ENCODE measurements around the gene ATP10B.

Gene ATP10B

DNA sequence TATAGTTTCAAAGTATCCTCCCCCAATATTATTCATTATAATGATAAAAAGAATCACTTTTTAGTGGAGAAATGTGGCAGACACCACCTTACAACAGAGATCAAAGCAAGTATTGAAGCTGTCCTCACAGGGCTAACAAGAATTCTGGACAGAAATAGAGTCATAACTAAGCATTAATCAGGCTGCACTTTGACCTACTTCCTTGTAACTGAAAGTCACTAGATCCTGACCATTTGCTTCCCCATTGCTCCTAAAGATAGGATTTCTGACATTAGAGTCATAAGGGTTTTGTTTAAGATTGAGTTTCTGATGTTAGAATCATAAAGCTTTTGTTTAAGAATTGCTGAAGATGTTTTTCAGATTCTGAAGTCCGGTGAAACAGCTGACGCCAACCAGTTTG is 159.7 kb downstream of the ATP10B start:
- DNase-seq (ENCODE audit: low read depth in 2 of 2): no peak

DNA sequence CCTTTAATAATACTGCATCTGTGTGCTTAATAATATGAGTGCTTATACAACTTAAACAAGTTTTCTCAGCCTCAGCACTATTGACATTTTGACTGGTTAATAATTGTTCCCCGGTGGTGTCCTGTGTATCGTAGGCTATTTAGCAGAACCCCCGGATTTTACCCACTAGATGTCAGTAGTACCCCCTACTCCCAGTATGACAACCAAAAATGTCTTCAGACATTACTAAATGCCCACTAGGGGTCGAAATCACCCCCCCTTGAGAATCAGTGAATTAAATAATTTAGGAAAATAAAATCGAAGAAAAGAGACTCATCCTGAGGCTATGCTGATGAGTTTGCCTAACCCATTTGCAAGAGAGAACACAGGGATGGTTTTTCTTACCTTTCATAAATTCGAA is 166.3 kb downstream of the ATP10B start:
- no peak for DNase-seq (ENCODE audit: low read depth in 2 of 2)

DNA sequence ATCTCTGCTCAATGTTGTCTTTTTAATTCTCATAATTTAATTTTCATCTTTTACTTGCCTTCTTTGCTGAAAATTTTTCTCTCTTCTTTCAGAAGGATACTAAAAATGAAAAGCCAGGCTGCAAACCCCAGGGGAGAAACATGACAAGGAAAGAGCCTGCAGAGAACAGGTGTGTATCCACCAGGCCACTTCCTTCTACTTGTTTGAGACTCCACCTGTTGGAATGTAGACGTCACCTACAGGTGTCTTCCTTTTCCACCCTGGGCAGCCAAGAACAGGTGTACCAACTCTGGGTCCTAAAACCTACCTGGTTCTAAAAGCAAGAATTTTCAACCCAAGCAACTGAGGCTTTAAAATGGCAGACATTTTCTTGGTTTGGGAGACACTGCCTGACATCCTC is 166.8 kb downstream of the ATP10B start:
- DNase-seq (ENCODE audit: low read depth in 2 of 2): no peak

DNA sequence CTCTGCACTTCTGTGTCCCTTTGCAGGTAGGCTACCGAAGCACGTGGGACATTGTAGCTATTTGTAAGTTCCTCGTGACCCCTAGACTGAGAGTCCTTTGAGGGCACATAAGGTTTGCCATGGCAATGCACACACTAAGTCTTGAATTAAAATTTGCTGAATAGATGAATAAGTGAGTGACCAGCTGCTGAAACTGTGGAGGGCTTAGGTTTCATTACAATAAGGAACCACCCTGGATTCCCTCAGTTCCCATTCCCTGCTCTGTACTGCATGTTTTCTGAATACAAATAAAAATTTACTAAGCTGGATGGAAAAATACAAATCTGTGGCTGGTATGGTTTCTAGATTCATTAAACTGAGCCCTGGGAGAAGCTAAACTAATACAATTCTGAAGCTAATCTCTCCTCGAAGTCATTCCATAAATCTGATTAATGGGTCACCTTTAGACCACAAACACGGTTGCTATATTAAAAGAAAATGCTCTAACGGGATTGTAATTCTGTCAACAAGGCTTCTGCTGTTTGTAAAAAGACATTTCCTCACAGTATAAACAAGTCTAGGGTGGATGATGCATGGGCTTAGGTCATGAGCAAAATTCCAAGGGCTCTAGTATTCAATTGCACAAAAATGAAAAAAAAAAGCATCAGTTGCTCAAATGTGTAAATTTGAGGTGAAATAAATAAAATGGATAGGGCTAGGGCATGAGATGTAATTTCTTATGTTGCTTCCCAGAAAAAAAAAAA is 172.3 kb downstream of the ATP10B start:
- no peak for DNase-seq (ENCODE audit: low read depth in 2 of 2)

DNA sequence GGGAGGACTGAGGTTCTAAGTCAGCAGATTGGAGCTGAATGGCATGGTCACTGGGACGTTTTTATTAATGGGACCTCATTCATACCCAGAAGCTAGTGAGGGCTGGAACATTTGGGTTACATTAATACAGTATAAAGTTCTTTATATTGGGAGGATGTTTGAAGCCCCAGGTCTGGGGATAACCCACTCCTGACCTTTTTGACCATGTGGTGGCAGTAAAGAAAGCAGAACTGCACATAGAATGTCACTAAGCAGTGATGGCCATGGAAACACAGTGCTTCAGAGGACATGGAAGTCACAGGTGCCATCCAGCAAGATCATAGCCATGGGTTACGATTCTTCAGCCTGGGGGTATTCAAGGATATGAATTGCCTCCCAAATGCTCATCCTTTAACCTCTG is 176.0 kb downstream of the ATP10B start:
- DNase-seq (ENCODE audit: low read depth in 2 of 2): no peak

DNA sequence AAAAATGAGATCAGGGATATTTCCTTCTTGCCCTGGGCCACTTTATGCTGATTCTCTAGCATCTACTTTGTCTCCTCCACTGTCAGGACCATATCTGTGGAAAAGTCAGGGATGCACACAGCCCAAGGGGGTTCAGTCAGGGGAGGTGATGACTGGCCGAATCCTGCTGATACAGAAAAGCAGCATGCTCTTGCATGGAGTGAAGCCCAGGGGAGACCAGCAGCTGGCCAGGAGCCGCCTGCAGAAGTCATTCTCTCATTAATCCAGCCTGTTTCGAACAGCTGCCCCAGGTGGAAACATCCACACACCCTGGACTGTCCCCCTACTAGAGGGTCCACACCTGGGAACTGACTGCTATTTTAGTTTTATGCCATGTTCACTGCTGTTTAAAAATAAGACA is 177.1 kb downstream of the ATP10B start:
- no peak for DNase-seq (ENCODE audit: low read depth in 2 of 2)

DNA sequence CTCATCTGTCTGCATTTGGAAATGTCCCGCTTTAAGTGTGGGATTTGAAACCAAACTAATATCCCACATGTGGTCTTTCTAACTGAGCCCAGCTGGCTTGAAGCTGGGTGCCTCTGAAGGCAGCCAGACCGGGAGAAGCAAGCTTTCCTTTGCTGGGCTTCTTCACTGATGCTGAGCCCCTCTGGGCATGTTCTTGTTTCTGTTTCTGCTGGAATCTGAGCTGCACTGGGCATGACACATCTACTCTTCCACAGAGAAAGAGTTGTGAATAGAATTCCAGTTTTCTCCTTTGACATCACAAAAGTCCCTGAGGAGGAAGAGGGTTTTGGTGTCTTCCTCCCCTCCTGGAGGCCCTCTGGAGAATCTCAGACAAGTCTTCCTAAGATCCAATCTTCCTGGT is 179.5 kb downstream of the ATP10B start:
- DNase-seq (ENCODE audit: low read depth in 2 of 2): no peak

DNA sequence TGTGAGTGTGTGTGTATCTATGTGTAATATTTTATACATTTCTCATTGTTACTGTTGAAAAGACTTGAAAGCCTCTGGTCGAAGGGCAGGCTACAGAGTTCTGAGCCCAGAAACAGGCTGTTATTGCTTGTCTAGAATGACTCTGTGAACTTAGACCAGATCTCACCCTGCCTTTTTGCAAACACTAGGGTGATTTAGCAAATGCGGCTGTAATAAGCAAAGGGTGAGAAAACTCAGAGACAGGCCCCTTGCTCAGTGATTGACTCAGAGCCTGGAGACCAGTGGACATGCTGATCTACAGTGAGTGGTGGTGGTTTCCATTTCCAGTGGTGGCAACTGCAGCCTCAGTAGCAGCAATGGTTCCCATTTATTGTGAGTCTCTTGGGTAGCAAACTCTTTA is 183.7 kb downstream of the ATP10B start:
- DNase-seq (ENCODE audit: low read depth in 2 of 2): no peak

DNA sequence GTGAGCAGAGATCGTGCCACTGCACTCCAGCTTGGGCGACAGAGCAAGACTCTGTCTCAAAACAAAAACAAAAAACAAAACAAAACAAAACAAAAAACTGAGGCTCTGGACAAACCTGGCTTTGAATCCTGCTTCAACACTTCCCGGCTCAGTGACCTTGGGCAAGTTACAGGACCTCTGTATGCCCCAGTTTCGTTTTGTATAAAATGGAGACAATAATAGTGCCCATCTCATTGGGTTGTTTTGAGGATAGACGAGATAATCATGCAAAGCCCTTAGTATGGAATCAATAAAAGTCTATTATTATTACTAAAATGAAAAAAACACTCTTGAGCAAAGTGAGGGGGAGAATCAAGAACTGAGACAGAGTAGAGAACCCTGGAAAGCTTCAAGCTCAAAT is 184.9 kb downstream of the ATP10B start:
- DNase-seq (ENCODE audit: low read depth in 2 of 2): no peak

DNA sequence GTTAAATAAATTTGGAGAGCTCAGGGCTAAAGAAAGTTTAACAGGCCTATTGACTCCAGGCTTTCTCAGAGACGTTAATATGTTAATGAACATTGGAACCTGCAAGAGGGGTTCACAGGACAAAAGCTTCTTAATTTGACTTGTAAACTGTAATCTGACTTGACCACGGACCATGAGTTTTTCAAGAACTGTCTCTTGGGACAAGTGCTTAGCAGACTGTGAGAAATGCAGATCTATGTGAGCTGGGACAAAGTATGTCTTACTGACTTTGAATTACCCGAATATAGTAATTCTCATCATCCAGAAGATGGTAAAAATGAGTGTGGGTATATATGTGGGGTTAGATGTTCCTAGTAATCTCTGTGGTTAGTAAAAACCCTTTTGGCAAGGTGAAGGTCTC is 186.6 kb downstream of the ATP10B start:
- DNase-seq (ENCODE audit: low read depth in 2 of 2): no peak

DNA sequence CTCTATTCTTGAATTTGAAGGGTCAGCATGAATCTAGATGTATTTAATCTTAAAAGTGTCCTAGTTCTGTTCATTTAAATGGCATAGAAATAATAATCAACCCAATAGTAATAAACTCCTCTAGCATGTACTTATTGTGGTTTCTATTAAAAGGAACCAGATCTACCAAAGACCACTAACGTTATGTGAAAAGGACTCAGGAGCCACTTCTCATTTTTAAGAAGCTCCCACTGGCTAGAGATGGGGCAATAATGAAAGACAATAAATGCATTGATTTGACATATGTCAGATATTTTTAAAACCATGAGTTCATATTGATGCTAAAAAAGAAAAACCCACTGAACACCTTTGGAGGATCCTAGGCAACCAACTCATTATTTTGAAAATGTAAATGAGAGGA is 191.9 kb downstream of the ATP10B start:
- DNase-seq (ENCODE audit: low read depth in 2 of 2): no peak

DNA sequence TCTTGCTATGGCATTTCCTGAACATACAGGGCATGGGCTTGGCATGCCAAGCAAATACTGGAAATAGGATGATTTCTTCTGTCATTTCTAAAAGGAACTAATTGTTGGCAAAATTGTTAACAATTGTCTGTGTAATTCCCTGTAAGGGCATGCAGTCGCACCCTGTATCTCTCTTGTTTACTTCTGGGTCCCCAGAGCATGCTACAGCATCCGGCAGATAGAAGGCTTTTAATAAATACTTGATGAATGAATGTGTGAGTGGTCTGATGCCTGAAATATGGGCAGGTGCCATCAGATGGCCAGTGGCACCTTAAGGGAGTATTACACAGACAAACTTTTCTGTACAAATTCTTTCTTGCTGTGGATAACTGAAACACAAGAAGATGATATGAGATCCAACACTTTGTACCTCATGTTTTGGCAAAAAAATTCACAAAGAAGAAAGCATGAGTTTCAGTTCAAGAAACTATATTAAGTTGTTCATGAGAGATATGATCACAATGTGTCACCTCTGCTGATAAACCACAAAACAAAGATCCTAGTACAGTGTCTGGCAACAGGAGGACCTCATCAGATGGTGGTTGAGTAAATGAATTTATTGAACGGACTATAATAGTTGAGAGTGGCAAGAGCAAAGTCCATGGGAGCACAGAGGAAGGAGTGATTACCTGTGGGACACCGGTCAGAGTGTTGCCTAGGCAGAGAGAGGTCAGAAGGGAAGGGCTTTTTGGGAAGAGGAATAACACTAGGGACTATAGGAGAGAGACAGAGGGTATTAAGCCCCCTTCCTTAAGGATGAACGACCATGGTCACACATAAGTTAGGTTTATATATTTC is 194.2 kb downstream of the ATP10B start:
- DNase-seq (ENCODE audit: low read depth in 2 of 2): no peak

DNA sequence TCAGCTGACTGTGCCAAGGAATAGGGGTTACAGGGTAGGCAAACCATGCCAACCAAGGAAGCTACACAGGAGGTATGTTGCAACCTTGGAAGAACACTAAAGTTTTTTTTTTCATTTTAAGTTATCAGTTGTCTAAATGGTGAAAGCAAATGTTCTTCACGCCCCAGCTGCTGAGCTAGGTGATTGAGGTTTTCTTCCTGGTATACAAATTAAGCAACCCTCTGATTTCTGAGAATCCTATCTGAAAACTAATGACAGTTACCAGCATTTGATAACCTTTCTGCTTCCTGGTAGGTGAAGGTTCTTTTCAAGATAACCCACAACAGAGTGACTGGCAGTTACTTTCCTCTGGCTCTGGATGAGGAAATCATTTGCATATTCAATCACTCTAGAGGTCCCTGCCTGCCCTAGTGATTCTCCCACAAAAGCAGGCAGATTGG is 194.9 kb downstream of the ATP10B start:
- DNase-seq (ENCODE audit: low read depth in 2 of 2): no peak

DNA sequence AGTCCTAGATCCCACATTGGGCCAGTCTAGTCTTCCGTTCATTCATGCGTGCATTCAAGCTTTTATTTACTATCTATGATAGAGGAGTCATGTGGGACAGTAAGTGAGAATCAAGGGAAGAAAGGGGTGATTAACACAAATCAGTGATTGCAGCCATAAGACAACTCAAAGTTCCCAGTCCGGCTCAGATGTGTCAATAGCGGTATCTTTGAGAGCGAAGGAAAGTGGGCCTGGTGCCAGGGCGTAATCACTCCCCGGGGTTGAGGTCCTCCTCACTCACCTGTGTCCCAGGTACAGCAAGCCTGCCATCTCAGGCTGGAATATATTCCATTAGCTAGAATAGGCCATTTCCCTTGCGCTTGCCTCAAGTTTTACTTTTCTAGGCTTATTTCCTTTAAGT is 196.3 kb downstream of the ATP10B start:
- DNase-seq (ENCODE audit: low read depth in 2 of 2): no peak

DNA sequence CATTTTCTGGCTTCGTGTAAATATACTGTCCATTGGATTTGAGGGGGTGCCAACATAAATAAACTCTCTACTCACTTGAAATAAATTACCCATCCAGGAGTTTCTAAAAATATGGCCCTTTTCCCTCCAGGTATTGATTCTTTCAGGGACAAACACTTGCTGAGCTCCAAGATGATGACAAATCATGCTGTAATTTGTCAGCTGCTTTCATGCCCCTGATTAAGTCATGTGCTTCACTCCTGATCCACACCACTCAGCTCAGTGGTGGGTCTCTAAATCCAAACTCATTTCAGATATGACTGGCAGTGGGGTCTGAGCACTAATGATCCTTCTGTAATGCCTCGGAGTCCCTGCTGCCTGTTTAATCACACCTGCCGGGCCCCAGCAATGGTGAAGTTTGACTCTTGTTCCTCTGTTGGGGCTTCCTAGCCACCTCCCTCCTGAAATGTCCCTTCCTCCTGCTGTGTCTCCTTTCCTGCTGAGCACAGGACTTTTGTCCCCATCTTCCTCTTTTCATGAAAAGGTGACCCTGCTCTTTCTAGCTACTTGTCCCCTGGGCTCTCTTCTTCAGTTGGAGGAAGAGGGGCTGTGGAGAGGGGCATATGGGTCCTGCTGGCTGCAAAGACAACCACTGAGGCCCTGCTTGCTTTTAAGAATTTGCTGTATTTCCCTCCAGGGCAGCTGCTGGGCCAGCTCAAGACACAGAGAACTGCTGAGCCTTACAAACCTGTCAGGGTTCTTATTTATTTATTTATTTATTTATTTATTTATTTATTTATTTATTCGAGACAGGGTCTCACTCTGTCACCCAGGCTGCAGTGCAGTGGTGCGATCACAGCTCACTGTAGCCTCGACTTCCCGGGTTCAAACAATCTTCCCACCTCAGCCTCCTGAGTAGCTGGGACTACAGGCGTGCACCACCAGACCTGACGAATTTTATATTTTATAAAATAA is 200.0 kb downstream of the ATP10B start:
- no peak for DNase-seq (ENCODE audit: low read depth in 2 of 2)

DNA sequence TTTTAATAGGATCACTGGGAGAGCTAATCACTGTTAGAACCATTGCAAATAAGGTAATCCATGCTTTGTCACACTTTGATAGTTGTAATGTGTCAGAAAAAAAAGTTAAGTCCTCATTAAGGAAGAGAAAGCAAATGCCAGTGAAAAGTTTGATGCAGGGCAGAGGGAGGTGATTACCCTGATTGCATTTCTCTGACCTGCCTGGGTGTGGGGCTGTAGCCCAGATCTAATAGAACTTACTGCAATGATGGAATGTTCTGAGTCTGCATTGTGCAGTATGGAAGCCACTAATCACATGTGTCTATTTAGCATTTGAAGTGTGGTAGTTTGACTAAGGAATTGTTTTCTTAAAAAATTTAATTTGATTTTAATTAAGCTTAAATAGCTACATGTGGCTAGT is 202.7 kb downstream of the ATP10B start:
- DNase-seq (ENCODE audit: low read depth in 2 of 2): no peak

DNA sequence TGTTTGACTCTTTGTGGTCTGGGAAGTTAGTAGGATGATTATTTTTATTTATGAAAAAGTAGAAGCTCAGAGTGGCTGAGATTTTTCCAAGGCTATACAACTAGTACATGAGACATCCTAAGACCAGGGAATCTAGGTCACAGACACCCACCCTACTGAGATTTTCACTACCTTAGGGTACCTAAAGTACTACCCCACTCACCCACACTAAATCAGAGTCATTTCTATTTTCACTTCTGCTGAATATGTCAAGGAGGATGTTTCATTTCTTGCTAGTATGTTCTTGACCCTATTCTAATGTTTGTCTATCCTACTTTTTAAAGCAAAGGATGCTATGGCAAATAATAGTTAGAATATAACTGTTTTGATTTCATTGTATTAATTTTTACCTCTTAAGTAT is 206.0 kb downstream of the ATP10B start:
- no peak for DNase-seq (ENCODE audit: low read depth in 2 of 2)

DNA sequence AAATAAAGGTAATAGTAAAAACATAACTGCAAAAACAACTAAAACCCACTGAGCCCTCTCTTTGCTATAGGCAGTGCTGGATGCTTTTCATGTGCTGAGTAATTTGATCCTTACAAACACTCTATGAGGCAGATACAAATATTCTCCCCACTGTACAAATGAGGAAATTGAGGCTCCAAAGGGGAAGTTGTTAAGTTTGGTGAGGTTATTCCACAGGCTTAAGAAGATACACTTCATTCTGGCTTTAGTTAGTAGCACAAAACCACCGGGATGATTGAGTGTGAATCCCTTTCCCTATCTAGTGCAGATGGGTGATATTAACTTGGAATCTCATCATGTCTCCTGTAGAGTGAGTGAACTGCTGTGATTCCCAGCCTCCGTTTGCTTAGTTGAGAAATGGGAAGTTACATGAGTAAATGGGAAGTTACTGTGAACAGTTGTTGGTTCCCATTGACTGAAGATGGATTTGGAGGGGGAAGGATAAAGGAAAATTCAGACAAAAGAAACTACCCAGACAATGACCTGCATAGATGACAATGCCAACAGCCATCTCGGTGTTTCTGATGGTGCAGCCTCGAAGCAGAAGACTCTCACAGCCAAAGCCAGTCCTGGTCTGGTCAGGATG is 208.3 kb downstream of the ATP10B start:
- no peak for DNase-seq (ENCODE audit: low read depth in 2 of 2)

DNA sequence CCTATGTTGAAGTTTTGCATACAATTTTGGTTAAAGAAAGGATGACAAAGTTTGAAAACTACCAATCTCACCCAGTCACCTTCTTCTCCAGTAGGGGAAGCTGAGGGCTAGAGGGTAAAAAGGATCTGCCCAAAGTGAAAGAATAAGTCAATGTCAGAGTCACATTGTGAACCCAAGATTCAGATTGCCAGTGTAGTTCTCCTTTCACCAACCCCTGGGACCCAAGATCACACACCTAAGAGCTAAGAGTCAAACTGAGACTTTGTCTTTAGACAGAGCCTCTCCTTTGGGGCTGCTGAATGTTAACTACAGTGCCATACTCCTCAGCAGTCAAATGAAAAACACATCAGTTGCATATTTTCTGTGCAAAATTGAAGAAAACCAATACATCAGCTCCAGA is 210.6 kb downstream of the ATP10B start:
- DNase-seq (ENCODE audit: low read depth in 2 of 2): no peak

DNA sequence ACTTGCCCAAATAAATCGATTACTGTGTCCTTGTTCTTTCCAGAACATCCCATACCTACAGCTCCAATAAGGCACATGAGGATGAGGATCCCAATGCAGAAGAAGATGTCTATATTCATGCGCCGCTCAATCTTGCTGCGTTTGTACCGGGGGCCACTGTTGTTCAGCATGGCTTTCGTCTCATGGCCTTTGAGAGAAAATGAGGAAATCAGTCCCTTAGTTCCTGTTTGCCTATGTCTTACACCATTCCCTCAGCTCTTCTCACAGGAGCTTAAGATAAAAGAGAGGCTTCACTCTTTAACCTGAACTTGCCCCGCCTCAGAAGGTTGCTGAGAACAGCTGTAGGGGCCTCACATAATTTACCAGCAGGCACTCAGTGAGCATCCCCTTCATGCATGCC is 211.6 kb downstream of the ATP10B start:
- no peak for DNase-seq (ENCODE audit: low read depth in 2 of 2)

DNA sequence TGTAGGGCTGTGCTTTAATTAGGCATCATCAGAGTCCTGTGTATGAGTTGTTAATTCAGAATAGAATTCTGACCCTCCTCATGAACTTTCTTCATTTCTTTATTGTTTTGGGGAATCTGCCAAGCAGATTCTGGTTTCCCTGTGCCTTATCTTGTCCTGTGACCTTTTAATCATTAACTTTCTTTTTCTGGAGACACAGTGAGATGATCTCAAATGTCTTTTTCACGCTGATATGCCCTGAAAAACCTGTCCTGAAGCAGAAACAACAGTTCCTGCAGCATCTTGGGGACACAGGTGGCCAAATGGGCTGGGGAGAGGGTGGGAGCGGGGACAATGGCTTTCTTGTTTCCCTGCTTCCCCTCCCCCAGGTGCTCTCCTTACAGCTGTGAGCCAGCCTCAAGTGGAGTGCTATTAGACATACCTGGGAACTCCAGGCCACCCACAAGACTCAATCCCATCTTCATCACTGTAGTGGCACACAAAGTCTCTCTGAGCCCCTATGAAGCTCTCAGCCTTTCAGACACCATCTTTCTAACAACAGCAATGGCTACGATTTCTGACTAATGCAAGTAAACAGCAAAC is 213.8 kb downstream of the ATP10B start:
- DNase-seq (ENCODE audit: low read depth in 2 of 2): no peak

All from stimulated activated CD4-positive, alpha-beta T cell treated with anti-CD3 and anti-CD28 coated beads, Interleukin-15, amount 100 ng/mL, for 48 hours (primary cell).